DND-41 (cell line): Measurements from ENCODE around the gene UBE2H.

Source experiments
- ATAC-seq: fragments of 200-7000 bp; cut with Tn5 transposase; 3 replicates; pipeline ENCODE4 v1.9.1; 2021; ENCODE audit warnings: low read depth; ENCODE audit not compliant: insufficient read depth
- DNase-seq: peaks from one replicate; pipeline ENCODE4 v3.0.0-alpha.2; 2020
- H2AFZ ChIP-seq: 2 replicates; pipeline ENCODE4 v1.6.0; 2012; ENCODE audit warnings: low read depth, low read length
- H3K27ac ChIP-seq: 2 replicates; pipeline ENCODE4 v1.5.1; 2012; ENCODE audit warnings: low read length, inconsistent platforms
- H3K27me3 ChIP-seq: fragments of 200-600 bp; sonication (generic); 2 replicates; pipeline ENCODE4 v1.6.0; 2012; ENCODE audit warnings: low read length, mild to moderate bottlenecking, inconsistent platforms; ENCODE audit not compliant: insufficient read depth, poor library complexity
- H3K36me3 ChIP-seq: 2 replicates; pipeline ENCODE4 v1.5.1; 2012; ENCODE audit warnings: low read length, inconsistent platforms; ENCODE audit not compliant: insufficient read depth
- H3K4me1 ChIP-seq: 2 replicates; pipeline ENCODE4 v1.5.1; 2012; ENCODE audit warnings: mild to moderate bottlenecking, low read length; ENCODE audit not compliant: insufficient read depth
- H3K4me2 ChIP-seq: 2 replicates; pipeline ENCODE4 v1.6.0; 2012; ENCODE audit warnings: mild to moderate bottlenecking, moderate library complexity, low read length, inconsistent platforms; ENCODE audit not compliant: insufficient read depth
- H3K4me3 ChIP-seq, 2 experiments: fragments of 200-600 bp in 1 of 2; shearing (Covaris generic) in 1 of 2; 2 replicates each; pipeline ENCODE4 v1.5.1; 2012 to 2016; ENCODE audit warnings: inconsistent platforms in 2 of 2, low read length in 2 of 2, mild to moderate bottlenecking in 2 of 2, low read depth in 1 of 2, moderate library complexity in 1 of 2
- H3K79me2 ChIP-seq: 2 replicates; pipeline ENCODE4 v1.6.0; 2012; ENCODE audit warnings: low read length, inconsistent platforms; ENCODE audit not compliant: insufficient read depth
- H3K9ac ChIP-seq: 2 replicates; pipeline ENCODE4 v1.6.0; 2012; ENCODE audit warnings: low read depth, mild to moderate bottlenecking, inconsistent platforms, low read length, moderate library complexity
- H3K9me3 ChIP-seq: 2 replicates; pipeline ENCODE4 v1.5.1; 2012; ENCODE audit warnings: low read length, moderate library complexity, mild to moderate bottlenecking, inconsistent platforms; ENCODE audit not compliant: insufficient read depth, severe bottlenecking
- H4K20me1 ChIP-seq: 2 replicates; pipeline ENCODE4 v1.6.0; 2012; ENCODE audit warnings: low read length; ENCODE audit not compliant: insufficient read depth
- EZH2 ChIP-seq: IDR thresholded peaks from 3 replicates; pipeline ENCODE4 v1.6.1; 2012; ENCODE audit warnings: borderline replicate concordance, low read depth, mild to moderate bottlenecking, moderate library complexity, low read length, inconsistent platforms; ENCODE audit not compliant: severe bottlenecking
- TF ChIP-seq, protein P1 (sequence below): IDR thresholded peaks from 2 replicates; pipeline ENCODE4 v1.5.1; 2012; ENCODE audit warnings: borderline replicate concordance, low read length, moderate library complexity, mild to moderate bottlenecking; ENCODE audit not compliant: poor library complexity, severe bottlenecking; ENCODE audit errors: extremely low read depth

The UBE2H gene

GRCh38 chr7:129793506-129794310 lies 159.1 kb downstream of the UBE2H start:
- no peak overlapping the region for H3K9ac ChIP-seq
- H3K4me1 ChIP-seq = no peaks in the 10 kb centered on the region
- H3K27me3 ChIP-seq = no peaks in the 10 kb centered on the region
- DNase-seq (no peak), ATAC-seq (no peak)
- no peak overlapping the region for H3K4me3 ChIP-seq
- H3K27ac ChIP-seq = no peak overlapping the region
- TF ChIP-seq EZH2 = no peak
- TF ChIP-seq, protein P1, sequence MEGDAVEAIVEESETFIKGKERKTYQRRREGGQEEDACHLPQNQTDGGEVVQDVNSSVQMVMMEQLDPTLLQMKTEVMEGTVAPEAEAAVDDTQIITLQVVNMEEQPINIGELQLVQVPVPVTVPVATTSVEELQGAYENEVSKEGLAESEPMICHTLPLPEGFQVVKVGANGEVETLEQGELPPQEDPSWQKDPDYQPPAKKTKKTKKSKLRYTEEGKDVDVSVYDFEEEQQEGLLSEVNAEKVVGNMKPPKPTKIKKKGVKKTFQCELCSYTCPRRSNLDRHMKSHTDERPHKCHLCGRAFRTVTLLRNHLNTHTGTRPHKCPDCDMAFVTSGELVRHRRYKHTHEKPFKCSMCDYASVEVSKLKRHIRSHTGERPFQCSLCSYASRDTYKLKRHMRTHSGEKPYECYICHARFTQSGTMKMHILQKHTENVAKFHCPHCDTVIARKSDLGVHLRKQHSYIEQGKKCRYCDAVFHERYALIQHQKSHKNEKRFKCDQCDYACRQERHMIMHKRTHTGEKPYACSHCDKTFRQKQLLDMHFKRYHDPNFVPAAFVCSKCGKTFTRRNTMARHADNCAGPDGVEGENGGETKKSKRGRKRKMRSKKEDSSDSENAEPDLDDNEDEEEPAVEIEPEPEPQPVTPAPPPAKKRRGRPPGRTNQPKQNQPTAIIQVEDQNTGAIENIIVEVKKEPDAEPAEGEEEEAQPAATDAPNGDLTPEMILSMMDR = no peak
- no peaks in the 10 kb centered on the region for H3K79me2 ChIP-seq
- no peaks in the 10 kb centered on the region for H3K9me3 ChIP-seq
- no peaks in the 10 kb centered on the region for H3K36me3 ChIP-seq
- H2AFZ ChIP-seq = no peak overlapping the region
- H4K20me1 ChIP-seq = no peaks in the 10 kb centered on the region
- no peak overlapping the region for H3K4me2 ChIP-seq

DNA sequence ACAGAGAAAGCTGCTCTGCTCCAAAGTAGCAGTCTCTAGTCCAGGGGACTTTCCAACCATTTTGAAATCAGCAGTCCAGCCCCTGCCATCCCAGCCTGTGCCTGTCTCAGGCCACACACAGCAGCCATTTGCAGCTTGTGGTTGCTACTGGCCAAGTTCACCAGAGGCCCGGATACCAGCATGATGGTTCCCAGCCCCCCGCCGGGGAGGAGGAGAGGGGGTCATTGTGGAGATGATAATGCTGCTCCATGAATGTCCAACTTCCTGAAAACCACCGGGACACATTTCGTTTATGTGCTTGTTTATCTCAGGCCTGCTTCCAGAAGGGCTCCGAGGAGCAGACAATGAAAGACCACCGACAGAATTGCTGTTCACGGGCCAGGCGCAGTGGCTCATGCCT lies 160.0 kb downstream of the UBE2H start:
- Histone ChIP-seq H3K4me1 (no peaks in the 10 kb centered on the region), H3K79me2 (no peaks in the 10 kb centered on the region), H4K20me1 (no peaks in the 10 kb centered on the region), H3K36me3 (no peaks in the 10 kb centered on the region), H2AFZ (no peak overlapping the region), H3K9me3 (no peaks in the 10 kb centered on the region), H3K27me3 (no peaks in the 10 kb centered on the region), H3K27ac (no peak overlapping the region), H3K4me3 (no peak overlapping the region), H3K4me2 (no peak overlapping the region), H3K9ac (no peak overlapping the region)
- TF ChIP-seq, protein P1 = no peak
- TF ChIP-seq EZH2 = no peak
- ATAC-seq (no peak), DNase-seq (no peak)

- Histone ChIP-seq H3K4me3 (no peak overlapping the region), H3K9me3 (no peaks in the 10 kb centered on the region), H3K27me3 (no peaks in the 10 kb centered on the region), H3K79me2 (no peaks in the 10 kb centered on the region), H3K36me3 (no peaks in the 10 kb centered on the region), H2AFZ (no peak overlapping the region), H3K9ac (no peak overlapping the region), H3K4me1 (no peaks in the 10 kb centered on the region), H3K27ac (no peak overlapping the region), H3K4me2 (no peak overlapping the region), H4K20me1 (no peaks in the 10 kb centered on the region)
- TF ChIP-seq, protein P1 = no peak
- no peak for TF ChIP-seq EZH2
- no peak for DNase-seq
- no peak for ATAC-seq
Measured at GRCh38 chr7:129790136-129790535, 162.6 kb downstream of the UBE2H start.
